Kidney capillary endothelial cell (primary cell): ENCODE data around the gene PHKB.

Experiments
- DNase-seq: peaks from one replicate; pipeline ENCODE4 v3.0.0-alpha.2; 2018; ENCODE audit warnings: low spot score

Gene PHKB

GRCh38 chr16:47693226-47693625 is 232.1 kb downstream of the PHKB start:
- no peak for DNase-seq

- no peak for DNase-seq
These were observed 233.4 kb downstream of the PHKB start for GRCh38 chr16:47694543-47694942.

GRCh38 chr16:47695756-47696155 is 234.6 kb downstream of the PHKB start:
- no peak for DNase-seq

- no peak for DNase-seq
These were observed 236.7 kb downstream of the PHKB start for GRCh38 chr16:47697826-47698225.

GRCh38 chr16:47699106-47699505 is 238.0 kb downstream of the PHKB start:
- DNase-seq: no peak

GRCh38 chr16:47700857-47701587 is 239.9 kb downstream of the PHKB start:
- no peak for DNase-seq

- no peak for DNase-seq
These were observed 244.1 kb downstream of the PHKB start for GRCh38 chr16:47705266-47705665.

- DNase-seq: no peak
These were observed 250.7 kb downstream of the PHKB start for GRCh38 chr16:47711809-47712208.

- DNase-seq: no peak
These were observed 251.4 kb downstream of the PHKB start for GRCh38 chr16:47712276-47713224.

GRCh38 chr16:47713225-47713595 is 252.1 kb downstream of the PHKB start:
- peak; percentile 80 for DNase-seq

- DNase-seq: no peak
These were observed 254.4 kb downstream of the PHKB start for GRCh38 chr16:47715442-47716083.

GRCh38 chr16:47716571-47716970 is 255.4 kb downstream of the PHKB start:
- no peak for DNase-seq

GRCh38 chr16:47719713-47720112 is 258.6 kb downstream of the PHKB start:
- no peak for DNase-seq

- no peak for DNase-seq
These were observed 260.0 kb downstream of the PHKB start for GRCh38 chr16:47721006-47721637.

GRCh38 chr16:47722046-47722445 is 260.9 kb downstream of the PHKB start:
- DNase-seq: no peak

GRCh38 chr16:47724115-47724785 is 263.1 kb downstream of the PHKB start:
- no peak for DNase-seq

- no peak for DNase-seq
These were observed 264.1 kb downstream of the PHKB start for GRCh38 chr16:47725188-47725695.

- no peak for DNase-seq
These were observed 265.0 kb downstream of the PHKB start for GRCh38 chr16:47726031-47726675.

- no peak for DNase-seq
These were observed 266.0 kb downstream of the PHKB start for GRCh38 chr16:47727131-47727530.

- peak; percentile 4 for DNase-seq
These were observed 267.1 kb downstream of the PHKB start for GRCh38 chr16:47728205-47728604.

- no peak for DNase-seq
These were observed 268.6 kb downstream of the PHKB start for GRCh38 chr16:47729701-47730100.
